Esophagus muscularis mucosa (tissue), 3 donors: ENCODE measurements around the gene MBD3L4.

Experiments used
- POLR2AphosphoS5 ChIP-seq, 2 donors: sonication (generic); formaldehyde crosslinking; IDR thresholded peaks; one replicate each; pipeline ENCODE4 v1.6.1; 2017; ENCODE audit warnings: antibody characterized with exemption in 2 of 2
- TF ChIP-seq, protein P1 (sequence below), 3 experiments: fragments of 200-600 bp in 2 of 3; fragments of 450-650 bp in 1 of 3; sonication (generic) in 2 of 3; IDR thresholded peaks; one replicate each; pipeline ENCODE4 v1.5.1; 2017 to 2019; ENCODE audit warnings: antibody characterized with exemption in 3 of 3, mild to moderate bottlenecking in 2 of 3, moderate library complexity in 1 of 3

DNA sequence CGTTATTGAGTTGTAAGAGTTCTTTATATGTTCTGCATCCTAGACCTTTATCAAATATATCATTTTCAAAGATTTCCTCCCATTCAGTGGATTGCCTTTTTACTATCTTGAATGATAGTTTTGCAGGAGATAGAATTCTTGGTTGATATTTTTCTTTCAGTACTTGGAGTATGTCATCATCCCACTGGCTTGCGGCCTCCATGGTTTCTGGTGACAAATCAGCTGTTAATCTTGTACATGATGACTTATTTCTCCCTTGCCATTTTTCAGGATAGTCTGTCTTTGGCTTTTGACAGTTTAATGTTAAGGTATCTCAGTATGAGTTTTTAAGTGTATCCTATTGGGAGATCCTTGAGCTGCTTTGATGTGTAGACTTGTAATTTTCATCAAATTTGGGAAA is 38.0 kb upstream of the MBD3L4 start:
- TF ChIP-seq, protein P1, sequence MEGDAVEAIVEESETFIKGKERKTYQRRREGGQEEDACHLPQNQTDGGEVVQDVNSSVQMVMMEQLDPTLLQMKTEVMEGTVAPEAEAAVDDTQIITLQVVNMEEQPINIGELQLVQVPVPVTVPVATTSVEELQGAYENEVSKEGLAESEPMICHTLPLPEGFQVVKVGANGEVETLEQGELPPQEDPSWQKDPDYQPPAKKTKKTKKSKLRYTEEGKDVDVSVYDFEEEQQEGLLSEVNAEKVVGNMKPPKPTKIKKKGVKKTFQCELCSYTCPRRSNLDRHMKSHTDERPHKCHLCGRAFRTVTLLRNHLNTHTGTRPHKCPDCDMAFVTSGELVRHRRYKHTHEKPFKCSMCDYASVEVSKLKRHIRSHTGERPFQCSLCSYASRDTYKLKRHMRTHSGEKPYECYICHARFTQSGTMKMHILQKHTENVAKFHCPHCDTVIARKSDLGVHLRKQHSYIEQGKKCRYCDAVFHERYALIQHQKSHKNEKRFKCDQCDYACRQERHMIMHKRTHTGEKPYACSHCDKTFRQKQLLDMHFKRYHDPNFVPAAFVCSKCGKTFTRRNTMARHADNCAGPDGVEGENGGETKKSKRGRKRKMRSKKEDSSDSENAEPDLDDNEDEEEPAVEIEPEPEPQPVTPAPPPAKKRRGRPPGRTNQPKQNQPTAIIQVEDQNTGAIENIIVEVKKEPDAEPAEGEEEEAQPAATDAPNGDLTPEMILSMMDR (IDR thresholded peaks at IDR 0.05), result no peak
- TF ChIP-seq POLR2AphosphoS5 (IDR thresholded peaks at IDR 0.05), result no peak
